Upper lobe of left lung (tissue), 6 donors: ENCODE data around the gene STX8. TPM values are rescaled to one million over a fixed set of nuclear protein-coding genes. Genes with fewer than 3 reads are reported as not detected.

Source experiments
- ATAC-seq, 2 donors: fragments of 200-7000 bp; cut with Tn5 transposase; one replicate each; pipeline ENCODE4 v1.9.1; 2022; ENCODE audit warnings: mild to moderate bottlenecking in 2 of 2, moderate library complexity in 2 of 2; ENCODE audit not compliant: low FRiP score in 2 of 2
- DNase-seq, 2 donors: peaks; one replicate each; pipeline ENCODE4 v3.0.0-alpha.2; 2019 to 2020
- H3K27ac ChIP-seq, 4 donors: fragments of 200-600 bp; sonication (generic); one replicate each; pipeline ENCODE4 v1.5.1; 2016 to 2019
- H3K27me3 ChIP-seq, 4 donors: fragments of 200-600 bp; sonication (generic); one replicate each; pipeline ENCODE4 v1.5.1; 2017 to 2019
- H3K36me3 ChIP-seq, 4 donors: fragments of 200-600 bp; sonication (generic); one replicate each; pipeline ENCODE4 v1.5.1; 2016 to 2019
- H3K4me1 ChIP-seq, 4 donors: fragments of 200-600 bp; sonication (generic); one replicate each; pipeline ENCODE4 v1.5.1; 2018 to 2019
- H3K4me3 ChIP-seq, 4 donors: fragments of 200-600 bp; sonication (generic); one replicate each; pipeline ENCODE4 v1.5.1; 2017 to 2019; ENCODE audit warnings: mild to moderate bottlenecking in 2 of 4, moderate library complexity in 1 of 4
- H3K9me3 ChIP-seq, 4 donors: fragments of 200-600 bp; sonication (generic); one replicate each; pipeline ENCODE4 v1.5.1; 2018 to 2019
- EP300 ChIP-seq, 4 donors: sonication (generic); formaldehyde crosslinking; IDR thresholded peaks; one replicate each; pipeline ENCODE4 v1.5.1; 2017; ENCODE audit warnings: antibody characterized with exemption in 4 of 4, control low read depth in 2 of 4
- POLR2A ChIP-seq, 4 donors: fragments of 450-650 bp; IDR thresholded peaks; one replicate each; pipeline ENCODE4 v1.5.1; 2016 to 2017; ENCODE audit warnings: antibody characterized with exemption in 4 of 4, mild to moderate bottlenecking in 2 of 4
- POLR2AphosphoS5 ChIP-seq, 2 donors: sonication (generic); formaldehyde crosslinking; IDR thresholded peaks; one replicate each; pipeline ENCODE4 v1.5.1; 2017; ENCODE audit warnings: antibody characterized with exemption in 2 of 2
- WGBS, 2 donors: methylation state at CpG; one replicate each; pipeline ENCODE4 v1.1.5; 2017 to 2018; 5-methylcytosine and 5-hydroxymethylcytosine counted together
- total RNA-seq, 6 donors: library from RNA; depleted of rRNA in 4 of 6; stranded (reverse); fragments of >200 nt in 4 of 6; gene quantifications; one replicate each; pipeline versions ENCODE4 v1.1.0 to v1.2.1, GENCODE V29; 2016 to 2021
- TF ChIP-seq, protein P1 (sequence below), 6 experiments: fragments of 450-650 bp in 4 of 6; fragments of 200-600 bp in 2 of 6; sonication (generic) in 2 of 6; IDR thresholded peaks; one replicate each; pipeline ENCODE4 v1.5.1; 2016 to 2019; ENCODE audit warnings: antibody characterized with exemption in 6 of 6
- donor health status: DM: no; HTN: no; CAD: no; lungs with moderate emphysema.
- donor health status: DM: no; HTN: yes; CAD: no; lungs with severe emphysema.

STX8 gene
- total RNA-seq, 6 donors from 2014 or later: 39.2 to 138 (median 52.3) TPM

DNA sequence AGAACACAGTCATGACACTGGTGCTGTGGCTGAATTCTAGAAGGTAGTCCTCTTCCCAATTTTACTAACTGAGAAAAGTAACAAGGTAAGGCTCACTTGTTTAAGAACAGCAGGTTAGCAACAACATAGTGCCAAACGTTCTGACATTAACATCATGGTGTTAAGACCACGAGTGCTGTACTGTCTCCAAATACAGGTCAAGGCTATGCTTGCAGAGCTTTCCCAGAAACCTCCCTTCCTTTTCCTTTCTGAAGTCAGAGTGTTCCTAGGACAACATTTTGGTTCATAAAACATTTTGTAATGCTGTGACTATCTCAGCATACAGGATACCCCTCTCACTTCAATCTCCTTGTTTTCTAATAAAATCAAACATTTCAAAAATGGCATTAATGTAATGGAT lies 144.0 kb downstream of the STX8 start:
- Histone ChIP-seq H3K27me3 (no peaks in the 10 kb centered on the region), H3K4me3 (no peak overlapping the region), H3K36me3 (peaks cover 0 to 2% (median 0%) of the 10 kb centered on the region in 4 donors), H3K9me3 (no peaks in the 10 kb centered on the region), H3K27ac (peak overlapping the region in 2 of 4 donors; percentile 30 to 57), H3K4me1 (peaks cover 0 to 8% (median 4%) of the 10 kb centered on the region in 4 donors)
- DNase-seq (no peak), ATAC-seq (no peak)
- 55 to 67% methylated on average over 2 of the region's 2 CpGs for WGBS, 2 donors
- no peak for TF ChIP-seq POLR2AphosphoS5 (IDR thresholded peaks at IDR 0.05)
- TF ChIP-seq EP300 (IDR thresholded peaks at IDR 0.05): no peak
- TF ChIP-seq, protein P1, sequence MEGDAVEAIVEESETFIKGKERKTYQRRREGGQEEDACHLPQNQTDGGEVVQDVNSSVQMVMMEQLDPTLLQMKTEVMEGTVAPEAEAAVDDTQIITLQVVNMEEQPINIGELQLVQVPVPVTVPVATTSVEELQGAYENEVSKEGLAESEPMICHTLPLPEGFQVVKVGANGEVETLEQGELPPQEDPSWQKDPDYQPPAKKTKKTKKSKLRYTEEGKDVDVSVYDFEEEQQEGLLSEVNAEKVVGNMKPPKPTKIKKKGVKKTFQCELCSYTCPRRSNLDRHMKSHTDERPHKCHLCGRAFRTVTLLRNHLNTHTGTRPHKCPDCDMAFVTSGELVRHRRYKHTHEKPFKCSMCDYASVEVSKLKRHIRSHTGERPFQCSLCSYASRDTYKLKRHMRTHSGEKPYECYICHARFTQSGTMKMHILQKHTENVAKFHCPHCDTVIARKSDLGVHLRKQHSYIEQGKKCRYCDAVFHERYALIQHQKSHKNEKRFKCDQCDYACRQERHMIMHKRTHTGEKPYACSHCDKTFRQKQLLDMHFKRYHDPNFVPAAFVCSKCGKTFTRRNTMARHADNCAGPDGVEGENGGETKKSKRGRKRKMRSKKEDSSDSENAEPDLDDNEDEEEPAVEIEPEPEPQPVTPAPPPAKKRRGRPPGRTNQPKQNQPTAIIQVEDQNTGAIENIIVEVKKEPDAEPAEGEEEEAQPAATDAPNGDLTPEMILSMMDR (IDR thresholded peaks at IDR 0.05): no peak
- no peak for TF ChIP-seq POLR2A (IDR thresholded peaks at IDR 0.05)

DNA sequence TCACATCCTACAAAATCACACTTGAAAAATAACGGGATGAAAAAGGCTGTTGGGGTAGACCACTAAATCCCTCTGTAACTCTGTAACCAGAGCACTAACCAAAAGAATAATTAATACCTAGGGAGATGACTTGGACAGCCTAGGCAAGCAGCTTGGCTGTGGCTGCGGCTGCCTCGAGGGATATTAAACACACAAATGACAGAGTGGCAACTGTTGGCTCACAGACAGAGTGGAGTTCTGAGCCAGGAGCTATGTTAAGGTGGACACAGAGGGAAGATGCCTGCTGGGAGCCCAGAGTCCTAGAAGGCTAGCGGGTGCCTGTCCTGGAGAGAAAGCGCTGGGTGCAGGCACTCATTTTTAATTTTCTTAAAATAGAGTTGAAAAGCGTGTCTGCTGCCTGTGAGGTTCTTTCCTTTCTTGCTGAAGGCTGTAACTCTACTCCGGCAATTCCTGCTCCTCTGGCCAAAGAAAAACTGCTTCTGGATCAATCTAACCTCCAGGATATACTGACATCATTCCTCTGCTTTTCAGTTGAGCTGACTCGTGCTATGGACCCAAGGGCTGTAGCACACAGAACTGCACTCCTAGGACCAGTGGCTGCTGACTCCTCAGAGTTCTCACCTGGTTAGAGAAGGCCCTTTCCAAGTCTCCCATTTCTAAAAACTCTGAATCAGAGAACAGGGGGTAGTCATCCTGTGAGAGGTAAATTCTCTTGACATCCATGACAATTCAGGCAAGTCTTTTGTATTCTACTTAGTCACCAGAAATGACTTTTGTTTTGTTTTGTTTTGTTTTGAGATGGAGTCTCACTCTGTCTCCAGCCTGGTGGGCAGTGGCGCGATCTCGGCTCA lies 147.9 kb downstream of the STX8 start:
- TF ChIP-seq POLR2AphosphoS5 (IDR thresholded peaks at IDR 0.05): no peak
- TF ChIP-seq POLR2A (IDR thresholded peaks at IDR 0.05): no peak
- TF ChIP-seq EP300 (IDR thresholded peaks at IDR 0.05): no peak
- TF ChIP-seq, protein P1 (IDR thresholded peaks at IDR 0.05): no peak
- Histone ChIP-seq H3K36me3 (no peaks in the 10 kb centered on the region), H3K27me3 (no peaks in the 10 kb centered on the region), H3K4me3 (no peak overlapping the region), H3K9me3 (no peaks in the 10 kb centered on the region), H3K27ac (no peak overlapping the region), H3K4me1 (peaks cover 0 to under 1% (median under 1%) of the 10 kb centered on the region in 4 donors)
- 90 to 91% methylated on average over 11 of the region's 11 CpGs for WGBS, 2 donors
- no peak for DNase-seq
- ATAC-seq: no peak

DNA sequence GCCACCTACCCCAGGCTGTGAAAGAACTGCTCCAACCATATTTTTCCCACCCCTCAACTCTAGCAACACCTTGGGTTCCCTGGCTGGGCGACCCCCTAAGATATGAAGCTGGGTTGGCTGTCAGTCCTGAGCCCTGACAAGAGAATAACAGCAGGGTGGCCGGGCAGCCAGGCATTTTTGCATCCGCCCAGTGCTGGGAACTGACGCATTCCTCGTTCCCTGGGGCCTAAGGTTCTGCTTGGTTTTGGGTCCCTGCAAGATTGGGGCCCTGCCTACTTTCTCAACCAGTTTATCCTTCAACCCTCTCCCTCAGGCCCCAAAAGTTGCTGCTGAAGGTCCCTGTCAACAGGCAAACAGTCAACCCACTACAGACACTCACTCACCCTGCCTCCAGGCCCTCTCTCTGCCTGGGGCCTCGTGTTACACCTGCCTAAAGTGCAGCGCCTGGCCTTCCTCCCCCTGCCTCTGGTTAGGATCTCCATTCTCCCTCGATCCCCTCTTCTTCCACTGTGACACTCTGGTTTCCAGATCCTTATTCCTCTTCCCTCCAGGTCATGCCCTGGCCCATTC lies 151.5 kb downstream of the STX8 start:
- no peak overlapping the region for H3K27ac ChIP-seq
- H3K36me3 ChIP-seq: no peaks in the 10 kb centered on the region
- 91 to 92% methylated on average over 7 to 8 of the region's 8 CpGs for WGBS, 2 donors
- no peak for ATAC-seq
- TF ChIP-seq POLR2AphosphoS5 (IDR thresholded peaks at IDR 0.05) (no peak), POLR2A (IDR thresholded peaks at IDR 0.05) (no peak), EP300 (IDR thresholded peaks at IDR 0.05) (no peak)
- TF ChIP-seq, protein P1 (IDR thresholded peaks at IDR 0.05): no peak
- DNase-seq: no peak
- no peaks in the 10 kb centered on the region for H3K27me3 ChIP-seq
- no peak overlapping the region for H3K4me3 ChIP-seq
- H3K4me1 ChIP-seq: no peaks in the 10 kb centered on the region
- no peaks in the 10 kb centered on the region for H3K9me3 ChIP-seq

DNA sequence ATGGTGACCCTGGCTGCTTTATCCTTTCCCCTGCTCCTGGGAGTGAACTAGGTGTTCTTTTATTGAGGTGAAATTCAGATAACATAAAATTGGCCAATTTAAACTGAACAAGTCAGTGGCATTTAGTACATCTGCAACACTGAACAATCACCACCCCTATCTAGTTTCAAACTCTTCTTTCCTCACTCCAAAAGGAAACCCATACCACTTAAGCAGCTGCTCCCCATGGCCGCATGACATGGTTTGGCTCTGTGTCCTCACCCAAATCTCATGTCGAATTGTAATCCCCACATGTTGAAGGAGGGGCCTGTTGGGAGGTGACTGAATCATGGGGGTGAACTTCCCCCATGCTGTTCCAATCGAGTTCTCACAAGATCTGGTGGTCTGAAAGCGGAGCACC lies 154.1 kb downstream of the STX8 start:
- ATAC-seq: no peak
- no peaks in the 10 kb centered on the region for H3K36me3 ChIP-seq
- TF ChIP-seq EP300 (IDR thresholded peaks at IDR 0.05) (no peak), POLR2A (IDR thresholded peaks at IDR 0.05) (no peak), POLR2AphosphoS5 (IDR thresholded peaks at IDR 0.05) (no peak)
- TF ChIP-seq, protein P1 (IDR thresholded peaks at IDR 0.05): no peak
- WGBS, 2 donors: 87 to 92% methylated on average over 4 of the region's 4 CpGs
- H3K9me3 ChIP-seq: no peaks in the 10 kb centered on the region
- H3K27me3 ChIP-seq: no peaks in the 10 kb centered on the region
- no peak for DNase-seq
- no peaks in the 10 kb centered on the region for H3K4me1 ChIP-seq
- H3K27ac ChIP-seq: no peak overlapping the region
- H3K4me3 ChIP-seq: no peak overlapping the region
